IMR-90 (cell line): ENCODE measurements around the gene KAZN. TPM values are rescaled to one million over a fixed set of nuclear protein-coding genes. Genes with fewer than 3 reads are reported as not detected.

Source experiments
- ATAC-seq: fragments of 200-7000 bp; cut with Tn5 transposase; 2 replicates; pipeline ENCODE4 v1.9.1; 2020; ENCODE audit warnings: low read depth, mild to moderate bottlenecking, moderate library complexity
- BruUV-seq: library from RNA; stranded (reverse); fragments of 400-500 nt; replicated peaks from 2 replicates; lab custom pipeline; 2021; lab: Mats Ljungman, UMichigan
- CTCF ChIA-PET: fragments of 300-600 bp; formaldehyde crosslinking; extraction: SDS; loops from one replicate; lab custom pipeline; 2021; ENCODE audit warnings: antibody characterized with exemption; lab: Yijun Ruan, JAX
- POLR2A ChIA-PET: fragments of 300-600 bp; sonication (Branson Sonifier 250); formaldehyde crosslinking; loops from one replicate; lab custom pipeline; 2022; ENCODE audit warnings: antibody characterized with exemption; ENCODE audit not compliant: unreplicated experiment; lab: Charles Lee
- DNase-seq: peaks from one replicate; pipeline ENCODE4 v3.0.0; 2013
- H2AFZ ChIP-seq: replicated peaks from 2 replicates; pipeline ENCODE3; 2013; ENCODE audit warnings: low read length, mild to moderate bottlenecking; ENCODE audit not compliant: poor library complexity
- H2AK5ac ChIP-seq: 2 replicates; pipeline ENCODE4 v1.6.1; 2013; ENCODE audit warnings: low read depth, low read length, inconsistent platforms
- H2AK9ac ChIP-seq: replicated peaks from 2 replicates; pipeline ENCODE3; 2013; ENCODE audit warnings: mild to moderate bottlenecking, low read depth, low read length, moderate library complexity; ENCODE audit not compliant: poor library complexity
- H2BK120ac ChIP-seq: 2 replicates; pipeline ENCODE4 v1.6.1; 2013; ENCODE audit warnings: low read depth, low read length, inconsistent platforms
- H2BK15ac ChIP-seq: 3 replicates; pipeline ENCODE4 v1.6.1; 2013; ENCODE audit warnings: low read depth, low read length, inconsistent platforms
- H2BK20ac ChIP-seq: 2 replicates; pipeline ENCODE4 v1.6.1; 2013; ENCODE audit warnings: low read depth, mild to moderate bottlenecking, inconsistent platforms, low read length, moderate library complexity
- H2BK5ac ChIP-seq: 2 replicates; pipeline ENCODE4 v1.6.1; 2013; ENCODE audit warnings: mild to moderate bottlenecking, low read depth, low read length, inconsistent platforms; ENCODE audit not compliant: poor library complexity, severe bottlenecking
- H3K14ac ChIP-seq: replicated peaks from 2 replicates; pipeline ENCODE4 v1.6.1; 2013; ENCODE audit warnings: low read depth, low read length, inconsistent platforms
- H3K18ac ChIP-seq: 2 replicates; pipeline ENCODE4 v1.6.1; 2013; ENCODE audit warnings: low read depth, low read length, control low read depth
- H3K23ac ChIP-seq: 2 replicates; pipeline ENCODE4 v1.6.1; 2013; ENCODE audit warnings: low read depth, low read length, inconsistent platforms
- H3K27ac ChIP-seq: 2 replicates; pipeline ENCODE4 v1.5.1; 2013; ENCODE audit warnings: mild to moderate bottlenecking, control low read depth, low read length; ENCODE audit not compliant: insufficient read depth
- H3K27me3 ChIP-seq: 2 replicates; pipeline ENCODE4 v1.6.1; 2013; ENCODE audit warnings: low read length; ENCODE audit not compliant: control insufficient read depth, insufficient read depth
- H3K36me3 ChIP-seq: 2 replicates; pipeline ENCODE4 v1.6.1; 2013; ENCODE audit warnings: low read length, mixed read lengths; ENCODE audit not compliant: control insufficient read depth, insufficient read depth
- H3K4ac ChIP-seq: 2 replicates; pipeline ENCODE4 v1.6.1; 2013; ENCODE audit warnings: low read depth, low read length, inconsistent platforms
- H3K4me1 ChIP-seq: 2 replicates; pipeline ENCODE4 v1.6.1; 2013; ENCODE audit warnings: low read length, mixed read lengths; ENCODE audit not compliant: control insufficient read depth, insufficient read depth
- H3K4me2 ChIP-seq: 2 replicates; pipeline ENCODE4 v1.6.1; 2013; ENCODE audit warnings: low read depth, mild to moderate bottlenecking, control low read depth, low read length, moderate library complexity
- H3K4me3 ChIP-seq: 2 replicates; pipeline ENCODE4 v1.5.1; 2013; ENCODE audit warnings: low read depth, mild to moderate bottlenecking, control low read depth, low read length, moderate library complexity; ENCODE audit not compliant: insufficient read depth
- H3K56ac ChIP-seq: 2 replicates; pipeline ENCODE4 v1.6.1; 2013; ENCODE audit warnings: low read length, inconsistent platforms; ENCODE audit not compliant: insufficient read depth; ENCODE audit errors: extremely low read depth
- H3K79me1 ChIP-seq, 2 experiments: 2 replicates each; pipeline ENCODE4 v1.6.1; 2013; ENCODE audit warnings: low read length in 2 of 2, inconsistent platforms in 1 of 2, low read depth in 1 of 2
- H3K9ac ChIP-seq: 2 replicates; pipeline ENCODE4 v1.6.1; 2013; ENCODE audit warnings: low read depth, low read length, control low read depth
- H3K9me1 ChIP-seq: 2 replicates; pipeline ENCODE4 v1.6.1; 2013; ENCODE audit warnings: low read length, inconsistent platforms; ENCODE audit not compliant: insufficient read depth
- H3K9me3 ChIP-seq: 2 replicates; pipeline ENCODE4 v1.6.1; 2013; ENCODE audit warnings: low read length; ENCODE audit not compliant: control insufficient read depth, insufficient read depth
- H4K20me1 ChIP-seq: 2 replicates; pipeline ENCODE4 v1.6.1; 2013; ENCODE audit warnings: low read length, inconsistent platforms; ENCODE audit not compliant: insufficient read depth
- H4K5ac ChIP-seq: 2 replicates; pipeline ENCODE4 v1.6.1; 2013; ENCODE audit warnings: mild to moderate bottlenecking, low read depth, low read length, control low read depth
- H4K8ac ChIP-seq, 2 experiments: 2 replicates each; pipeline ENCODE4 v1.6.1; 2013; ENCODE audit warnings: low read depth in 2 of 2, low read length in 2 of 2, control low read depth in 1 of 2, inconsistent platforms in 1 of 2
- H4K91ac ChIP-seq: 2 replicates; pipeline ENCODE4 v1.6.1; 2013; ENCODE audit warnings: low read depth, low read length, inconsistent platforms; ENCODE audit not compliant: insufficient read depth
- NFE2L2 ChIP-seq: fragments of 150-350 bp; IDR thresholded peaks from 2 replicates; pipeline ENCODE4 v1.6.1; 2016; ENCODE audit warnings: low read depth, mild to moderate bottlenecking, low read length
- RCOR1 ChIP-seq: IDR thresholded peaks from 2 replicates; pipeline ENCODE4 v1.6.1; 2012; ENCODE audit warnings: mild to moderate bottlenecking, low read length, improper control_type of control experiment; ENCODE audit not compliant: insufficient replicate concordance
- WGBS, 2 experiments: methylation state at CpG; one replicate each; pipeline versions ENCODE4 v1.1.5 to v1.1.7; 2013; ENCODE audit warnings: missing lambda C conversion rate in 2 of 2; ENCODE audit not compliant: insufficient read length in 1 of 2; ENCODE audit errors: extremely low coverage in 2 of 2; 5-methylcytosine and 5-hydroxymethylcytosine counted together
- dilution Hi-C: fragments of 300-500 bp; cut with HindIII; formaldehyde crosslinking; loops from one replicate; pipeline ENCODE4 v1.14.3; 2018; ENCODE audit warnings: low sequenced_read_pairs; ENCODE audit not compliant: unreplicated experiment
- in situ Hi-C: fragments of 300-500 bp; cut with MboI; formaldehyde crosslinking; loops from 3 replicates; pipeline ENCODE4 v1.14.3; 2019; ENCODE audit warnings: low sequenced_read_pairs, inconsistent platforms, mixed read lengths
- intact Hi-C: fragments of 100-400 bp; cut with micrococcal nuclease; formaldehyde crosslinking; loops from 2 replicates; pipeline ENCODE4 v1.10.0; 2022
- polyA plus RNA-seq, 3 experiments: library from polyadenylated mRNA; depleted of rRNA; stranded (reverse); fragments of >200 nt; gene quantifications; 2 replicates each; pipeline ENCODE4 v1.2.3, GENCODE V29; 2012; ENCODE audit warnings: low replicate concordance in 1 of 3
- total RNA-seq: library from RNA; depleted of rRNA; stranded (reverse); fragments of >200 nt; gene quantifications from 2 replicates; pipeline ENCODE4 v1.2.3, GENCODE V29; 2012

KAZN gene
- total and polyA plus RNA-seq, 2 of the 4 experiments (the other 2 are of a cell fraction) = 5.2 to 10.5 TPM

DNA sequence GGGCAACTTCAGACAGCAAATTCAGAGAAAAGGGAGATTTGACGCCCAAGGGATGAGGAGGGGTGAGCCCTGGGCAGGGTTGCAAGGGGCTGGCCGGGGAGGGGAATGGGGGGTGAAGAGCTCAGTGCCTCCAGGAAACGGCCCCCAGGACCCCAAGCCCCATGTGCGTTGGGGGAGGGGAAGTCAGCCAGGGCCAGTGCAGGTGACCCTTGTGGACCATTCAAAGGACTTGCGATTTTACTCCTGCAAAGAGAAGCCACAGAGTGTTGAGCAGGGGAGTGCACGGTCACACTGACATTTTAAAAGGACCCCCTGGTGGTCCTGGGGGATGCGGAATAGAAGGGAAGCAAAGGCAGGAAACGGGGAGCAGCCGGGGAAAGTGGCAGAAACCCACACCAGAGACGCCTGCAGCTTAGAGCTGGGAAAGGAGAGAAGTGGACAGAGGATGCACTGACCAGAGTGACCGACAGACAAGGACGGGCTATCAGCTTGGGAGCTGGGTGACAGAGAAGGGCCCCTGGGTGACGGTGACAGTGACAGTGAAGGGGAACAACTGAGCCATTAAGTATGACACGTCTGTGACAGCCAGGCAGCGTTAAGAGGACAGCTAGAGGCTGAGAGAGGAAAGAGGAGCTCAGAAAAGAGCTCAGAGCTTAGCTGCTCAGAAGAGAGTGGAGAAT, 501.1 kb downstream of the KAZN start:
- in situ Hi-C loops = no loop called here
- dilution Hi-C loops = no loop called here
- ChIA-PET CTCF (no interaction called here), POLR2A (no interaction called here)
- Histone ChIP-seq H3K9ac (no peak overlapping the region), H3K4me2 (no peak overlapping the region), H3K14ac (no peak overlapping the region), H3K79me1 (no peaks in the 10 kb centered on the region), H2BK120ac (no peak overlapping the region), H4K8ac (no peak overlapping the region), H2BK20ac (no peak overlapping the region), H2AK9ac (no peak overlapping the region), H2BK15ac (no peak overlapping the region), H3K18ac (no peak overlapping the region), H2BK5ac (no peak overlapping the region), H3K4me3 (no peak overlapping the region), H4K91ac (no peak overlapping the region), H3K4ac (no peak overlapping the region), H3K27me3 (peaks cover 23% of the 10 kb centered on the region; the same call in 1 of the 2 replicates), H3K56ac (no peak overlapping the region), H3K27ac (no peak overlapping the region), H4K20me1 (no peaks in the 10 kb centered on the region), H3K23ac (no peak overlapping the region), H3K9me3 (no peaks in the 10 kb centered on the region), H2AK5ac (no peak overlapping the region), H2AFZ (no peak overlapping the region), H3K36me3 (no peaks in the 10 kb centered on the region), H3K9me1 (no peaks in the 10 kb centered on the region), H4K5ac (no peak overlapping the region), H3K4me1 (no peaks in the 10 kb centered on the region)
- DNase-seq = no peak
- no peak for ATAC-seq
- BruUV-seq = no TSS peak
- TF ChIP-seq NFE2L2 (no peak), RCOR1 (no peak)
- intact Hi-C loops = loop anchor here (2.0 kb wide), 1 partner anchor 321 kb away; no protein-coding TSS in a partner anchor
- 42% methylated on average over 5 of the region's 15 CpGs; no CpG with 5 or more reads in 1 of the 2 experiments for WGBS, 2 experiments
